Measurements from ENCODE around the gene DHRSX. TPM values are rescaled to one million over a fixed set of nuclear protein-coding genes. Genes with fewer than 3 reads are reported as not detected.

The DHRSX gene
- total and polyA plus RNA-seq, 2 donors (not counting 1 experiment from before 2014, with no cell fraction given) = 23.7 to 25.6 TPM

DNA sequence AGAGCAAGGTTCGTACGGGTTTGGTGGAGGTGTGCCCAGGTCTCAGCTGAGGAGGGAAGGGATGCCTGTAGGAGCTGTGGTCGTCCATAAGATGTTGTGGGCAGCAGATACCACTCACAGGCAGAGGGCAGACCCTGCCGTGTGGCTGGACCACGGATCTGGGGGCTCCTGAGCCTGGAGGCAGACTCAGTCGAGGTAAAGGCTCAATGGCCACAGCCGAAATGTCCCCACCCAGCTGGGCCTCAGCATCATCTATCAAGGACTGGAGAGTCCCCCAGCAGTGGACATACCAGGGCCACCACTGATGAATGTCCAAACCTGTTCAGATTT lies 98.5 kb downstream of the DHRSX start:
- TF ChIP-seq EZH2 (IDR thresholded peaks at IDR 0.05; ENCODE audit: low read length, missing control alignments) = no peak
- TF ChIP-seq, protein P1, sequence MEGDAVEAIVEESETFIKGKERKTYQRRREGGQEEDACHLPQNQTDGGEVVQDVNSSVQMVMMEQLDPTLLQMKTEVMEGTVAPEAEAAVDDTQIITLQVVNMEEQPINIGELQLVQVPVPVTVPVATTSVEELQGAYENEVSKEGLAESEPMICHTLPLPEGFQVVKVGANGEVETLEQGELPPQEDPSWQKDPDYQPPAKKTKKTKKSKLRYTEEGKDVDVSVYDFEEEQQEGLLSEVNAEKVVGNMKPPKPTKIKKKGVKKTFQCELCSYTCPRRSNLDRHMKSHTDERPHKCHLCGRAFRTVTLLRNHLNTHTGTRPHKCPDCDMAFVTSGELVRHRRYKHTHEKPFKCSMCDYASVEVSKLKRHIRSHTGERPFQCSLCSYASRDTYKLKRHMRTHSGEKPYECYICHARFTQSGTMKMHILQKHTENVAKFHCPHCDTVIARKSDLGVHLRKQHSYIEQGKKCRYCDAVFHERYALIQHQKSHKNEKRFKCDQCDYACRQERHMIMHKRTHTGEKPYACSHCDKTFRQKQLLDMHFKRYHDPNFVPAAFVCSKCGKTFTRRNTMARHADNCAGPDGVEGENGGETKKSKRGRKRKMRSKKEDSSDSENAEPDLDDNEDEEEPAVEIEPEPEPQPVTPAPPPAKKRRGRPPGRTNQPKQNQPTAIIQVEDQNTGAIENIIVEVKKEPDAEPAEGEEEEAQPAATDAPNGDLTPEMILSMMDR (conservative IDR thresholded peaks at IDR 0.05 in 1 of 2, IDR thresholded peaks at IDR 0.05 in 1 of 2; ENCODE audit: low read depth in 1 of 2, low read length in 2 of 2) = no peak
- H2AFZ ChIP-seq (ENCODE audit: low read length) = no peak overlapping the region
- H3K4me3 ChIP-seq (replicated peaks in 1 of 4; ENCODE audit: control extremely low read depth in 1 of 4, insufficient read depth in 1 of 4, low read depth in 3 of 4, low read length in 4 of 4) = no peak overlapping the region
- no peaks in the 10 kb centered on the region for H3K36me3 ChIP-seq (ENCODE audit: control insufficient read depth, insufficient read depth, low read length)
- no peaks in the 10 kb centered on the region for H3K4me1 ChIP-seq (ENCODE audit: control insufficient read depth, extremely low read depth, insufficient read depth, low read length)
- H4K20me1 ChIP-seq (ENCODE audit: control insufficient read depth, extremely low read depth, insufficient read depth, low read length) = no peaks in the 10 kb centered on the region
- no peaks in the 10 kb centered on the region for H3K27me3 ChIP-seq (ENCODE audit: control insufficient read depth, insufficient read depth, low read length)
- no peak overlapping the region for H3K27ac ChIP-seq (ENCODE audit: insufficient read depth, low read length)
- no peak overlapping the region for H3K9ac ChIP-seq (ENCODE audit: insufficient read depth, low read length)
- H3K4me2 ChIP-seq (ENCODE audit: extremely low read depth, insufficient read depth, low read length) = no peak overlapping the region
- H3K9me3 ChIP-seq (ENCODE audit: control insufficient read depth, insufficient read depth, low read depth, low read length) = no peaks in the 10 kb centered on the region
- no peak for DNase-seq (ENCODE audit: low read depth in 2 of 2)
- H3K79me2 ChIP-seq (ENCODE audit: control insufficient read depth, insufficient read depth, low read length) = no peaks in the 10 kb centered on the region

DNA sequence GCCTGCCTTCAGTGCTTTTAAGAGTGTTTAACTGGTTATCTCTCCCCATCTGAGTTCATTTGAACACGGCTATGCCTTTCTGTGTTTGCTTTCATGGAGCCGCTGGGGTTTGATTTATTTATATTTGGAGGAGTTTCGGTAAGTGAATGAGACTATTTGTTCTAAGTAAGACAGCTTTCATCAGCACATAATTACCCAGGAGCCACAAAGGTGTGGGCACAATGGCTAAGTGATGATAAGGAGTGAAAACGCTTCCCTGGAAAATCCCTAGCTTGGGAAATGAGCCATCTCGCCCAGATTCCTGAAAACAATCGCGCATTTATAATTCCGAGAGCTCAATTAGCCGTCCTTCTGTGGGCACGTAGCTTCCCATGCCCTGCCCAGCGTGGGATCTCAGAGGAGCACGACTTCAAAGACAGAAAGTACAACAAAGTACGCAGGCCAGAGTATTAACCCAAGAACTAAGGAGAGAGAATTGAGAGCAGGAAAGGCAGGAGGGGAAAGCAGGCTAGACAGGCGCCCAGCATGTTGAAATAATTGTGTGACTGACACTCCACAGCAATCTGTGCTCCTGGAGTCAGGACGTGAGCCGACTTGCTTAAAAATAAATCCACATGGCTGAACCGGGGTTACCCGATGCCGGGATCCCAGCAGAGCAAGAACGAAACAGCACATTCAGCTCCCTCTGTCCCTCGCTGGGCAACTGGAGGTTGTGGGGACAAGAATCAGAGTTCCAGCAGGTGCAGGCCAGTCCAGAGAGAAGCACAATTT lies 99.0 kb downstream of the DHRSX start:
- no peak overlapping the region for H3K4me3 ChIP-seq (replicated peaks in 1 of 4; ENCODE audit: control extremely low read depth in 1 of 4, insufficient read depth in 1 of 4, low read depth in 3 of 4, low read length in 4 of 4)

DNA sequence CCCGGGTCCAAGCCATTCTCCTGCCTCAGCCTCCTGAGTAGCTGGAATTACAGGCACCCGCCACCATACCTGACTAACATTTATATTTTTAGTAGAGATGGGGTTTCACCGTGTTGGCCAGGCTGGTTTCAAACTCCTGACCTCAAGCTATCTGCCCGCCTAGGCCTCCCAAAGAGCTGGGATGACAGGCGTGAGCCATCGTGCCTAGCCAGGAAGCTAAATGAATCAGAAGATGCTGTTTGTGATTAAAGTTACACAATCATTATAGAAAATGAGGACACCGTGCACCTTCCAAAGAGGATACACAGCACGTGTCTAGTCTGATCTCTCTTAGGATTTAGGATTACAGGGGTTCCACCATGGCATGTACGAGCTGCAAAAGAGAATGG lies 99.6 kb downstream of the DHRSX start:
- Histone ChIP-seq H3K27ac (ENCODE audit: insufficient read depth, low read length) (no peak overlapping the region), H4K20me1 (ENCODE audit: control insufficient read depth, extremely low read depth, insufficient read depth, low read length) (no peaks in the 10 kb centered on the region), H3K36me3 (ENCODE audit: control insufficient read depth, insufficient read depth, low read length) (no peaks in the 10 kb centered on the region)

More for the DNA sequence above, 99.0 kb downstream of the DHRSX start:
- peak; percentile 26 to 78 for DNase-seq (ENCODE audit: low read depth in 2 of 2)
- H3K9ac ChIP-seq (ENCODE audit: insufficient read depth, low read length) = no peak overlapping the region
- no peaks in the 10 kb centered on the region for H3K36me3 ChIP-seq (ENCODE audit: control insufficient read depth, insufficient read depth, low read length)
- no peaks in the 10 kb centered on the region for H3K4me1 ChIP-seq (ENCODE audit: control insufficient read depth, extremely low read depth, insufficient read depth, low read length)
- no peak overlapping the region for H3K4me2 ChIP-seq (ENCODE audit: extremely low read depth, insufficient read depth, low read length)
- no peaks in the 10 kb centered on the region for H3K9me3 ChIP-seq (ENCODE audit: control insufficient read depth, insufficient read depth, low read depth, low read length)
- no peaks in the 10 kb centered on the region for H3K79me2 ChIP-seq (ENCODE audit: control insufficient read depth, insufficient read depth, low read length)
- H3K27ac ChIP-seq (ENCODE audit: insufficient read depth, low read length) = no peak overlapping the region
- no peaks in the 10 kb centered on the region for H4K20me1 ChIP-seq (ENCODE audit: control insufficient read depth, extremely low read depth, insufficient read depth, low read length)
- TF ChIP-seq EZH2 (IDR thresholded peaks at IDR 0.05; ENCODE audit: low read length, missing control alignments) = no peak
- TF ChIP-seq, protein P1 (conservative IDR thresholded peaks at IDR 0.05 in 1 of 2, IDR thresholded peaks at IDR 0.05 in 1 of 2; ENCODE audit: low read depth in 1 of 2, low read length in 2 of 2) = no peak
- H2AFZ ChIP-seq (ENCODE audit: low read length) = no peak overlapping the region
- no peaks in the 10 kb centered on the region for H3K27me3 ChIP-seq (ENCODE audit: control insufficient read depth, insufficient read depth, low read length)

More for the DNA sequence above, 99.6 kb downstream of the DHRSX start:
- Histone ChIP-seq H3K4me1 (ENCODE audit: control insufficient read depth, extremely low read depth, insufficient read depth, low read length) (no peaks in the 10 kb centered on the region), H3K27me3 (ENCODE audit: control insufficient read depth, insufficient read depth, low read length) (no peaks in the 10 kb centered on the region), H3K9ac (ENCODE audit: insufficient read depth, low read length) (no peak overlapping the region), H3K4me2 (ENCODE audit: extremely low read depth, insufficient read depth, low read length) (no peak overlapping the region), H3K4me3 (replicated peaks in 1 of 4; ENCODE audit: control extremely low read depth in 1 of 4, insufficient read depth in 1 of 4, low read depth in 3 of 4, low read length in 4 of 4) (no peak overlapping the region), H2AFZ (ENCODE audit: low read length) (no peak overlapping the region), H3K9me3 (ENCODE audit: control insufficient read depth, insufficient read depth, low read depth, low read length) (no peaks in the 10 kb centered on the region), H3K79me2 (ENCODE audit: control insufficient read depth, insufficient read depth, low read length) (no peaks in the 10 kb centered on the region)
- TF ChIP-seq, protein P1 (conservative IDR thresholded peaks at IDR 0.05 in 1 of 2, IDR thresholded peaks at IDR 0.05 in 1 of 2; ENCODE audit: low read depth in 1 of 2, low read length in 2 of 2) = no peak
- TF ChIP-seq EZH2 (IDR thresholded peaks at IDR 0.05; ENCODE audit: low read length, missing control alignments) = no peak
- DNase-seq (ENCODE audit: low read depth in 2 of 2) = peak in 1 of 2 donors; percentile 50
